ENCODE results near the gene ERG28. TPM values are rescaled to one million over a fixed set of nuclear protein-coding genes. Genes with fewer than 3 reads are reported as not detected.

The ERG28 gene
- polyA plus RNA-seq, 3 donors, result 1.6 to 8.2 (median 5.7) TPM

GRCh38 chr14:75655235-75655634 lies 5.4 kb downstream of the ERG28 start:
- no peak overlapping the region for H3K27ac ChIP-seq (ENCODE audit: low read depth in 1 of 2, low read length in 2 of 2)
- H3K9me3 Mint-ChIP-seq, result no peaks in the 10 kb centered on the region
- peaks cover 3 to 5% of the 10 kb centered on the region in 2 donors for H3K4me1 ChIP-seq (ENCODE audit: control insufficient read depth in 1 of 2, insufficient read depth in 2 of 2, low read length in 2 of 2)
- DNase-seq, result no peak
- 0% methylated on average over 1 of the region's 1 CpG for WGBS (ENCODE audit: insufficient coverage)
- no peaks in the 10 kb centered on the region for H3K79me2 ChIP-seq (ENCODE audit: insufficient read depth, low read length)
- peaks cover 10% of the 10 kb centered on the region for H3K4me1 Mint-ChIP-seq
- no peak overlapping the region for H3K4me3 ChIP-seq (replicated peaks in 1 of 3; ENCODE audit: low read depth in 2 of 3, low read length in 3 of 3)
- no peak overlapping the region for H3K4me2 ChIP-seq (replicated peaks; ENCODE audit: extremely low read depth, low read length, poor library complexity, severe bottlenecking)
- TF ChIP-seq CTCF (IDR thresholded peaks at IDR 0.05), result no peak
- no peaks in the 10 kb centered on the region for H3K27me3 Mint-ChIP-seq (ENCODE audit: low read depth in 3 of 3)
- no peak overlapping the region for H3K4me3 Mint-ChIP-seq
- H4K20me1 ChIP-seq (ENCODE audit: insufficient read depth, low read length), result no peaks in the 10 kb centered on the region
- no peak overlapping the region for H2AFZ ChIP-seq (ENCODE audit: insufficient read depth, low read depth, low read length, poor library complexity, severe bottlenecking)
- no peaks in the 10 kb centered on the region for H3K27me3 ChIP-seq (ENCODE audit: control insufficient read depth in 2 of 2, insufficient read depth in 2 of 2, low read length in 2 of 2)
- no peak overlapping the region for H3K27ac Mint-ChIP-seq
- no peak overlapping the region for H3K9ac ChIP-seq (ENCODE audit: insufficient read depth, low read length, poor library complexity, severe bottlenecking)
- H3K9me3 ChIP-seq (replicated peaks in 1 of 2; ENCODE audit: control insufficient read depth in 1 of 2, insufficient read depth in 1 of 2, low read length in 2 of 2), result no peaks in the 10 kb centered on the region
- H3K36me3 ChIP-seq (replicated peaks in 1 of 2; ENCODE audit: control insufficient read depth in 1 of 2, insufficient read depth in 2 of 2, low read length in 2 of 2), result peaks cover 20 to 47% of the 10 kb centered on the region in 2 donors
- H3K36me3 Mint-ChIP-seq, result peaks cover 27 to 54% of the 10 kb centered on the region in 2 donors
- intact Hi-C loops (cut with micrococcal nuclease), result no loop called here

- Histone ChIP-seq H3K4me2 (replicated peaks; ENCODE audit: extremely low read depth, low read length, poor library complexity, severe bottlenecking) (no peak overlapping the region), H4K20me1 (ENCODE audit: insufficient read depth, low read length) (no peaks in the 10 kb centered on the region), H2AFZ (ENCODE audit: insufficient read depth, low read depth, low read length, poor library complexity, severe bottlenecking) (no peak overlapping the region), H3K36me3 (replicated peaks in 1 of 2; ENCODE audit: control insufficient read depth in 1 of 2, insufficient read depth in 2 of 2, low read length in 2 of 2) (peaks cover 27 to 57% of the 10 kb centered on the region in 2 donors), H3K4me3 (replicated peaks in 1 of 3; ENCODE audit: low read depth in 2 of 3, low read length in 3 of 3) (no peak overlapping the region), H3K27ac (ENCODE audit: low read depth in 1 of 2, low read length in 2 of 2) (no peak overlapping the region), H3K27me3 (ENCODE audit: control insufficient read depth in 2 of 2, insufficient read depth in 2 of 2, low read length in 2 of 2) (no peaks in the 10 kb centered on the region), H3K9me3 (replicated peaks in 1 of 2; ENCODE audit: control insufficient read depth in 1 of 2, insufficient read depth in 1 of 2, low read length in 2 of 2) (no peaks in the 10 kb centered on the region), H3K9ac (ENCODE audit: insufficient read depth, low read length, poor library complexity, severe bottlenecking) (no peak overlapping the region), H3K4me1 (ENCODE audit: control insufficient read depth in 1 of 2, insufficient read depth in 2 of 2, low read length in 2 of 2) (no peaks in the 10 kb centered on the region), H3K79me2 (ENCODE audit: insufficient read depth, low read length) (no peaks in the 10 kb centered on the region)
- Mint-ChIP-seq H3K27ac (no peak overlapping the region), H3K4me3 (no peak overlapping the region), H3K36me3 (peaks cover 36 to 64% of the 10 kb centered on the region in 2 donors), H3K27me3 (ENCODE audit: low read depth in 3 of 3) (no peaks in the 10 kb centered on the region), H3K9me3 (no peaks in the 10 kb centered on the region), H3K4me1 (peaks cover 6% of the 10 kb centered on the region)
- peak; percentile 91 for TF ChIP-seq CTCF (IDR thresholded peaks at IDR 0.05)
- DNase-seq, result peak; percentile 60 to 80 (median 74)
- WGBS (ENCODE audit: insufficient coverage), result 25% methylated on average over 4 of the region's 4 CpGs
- intact Hi-C loops (cut with micrococcal nuclease), result loop anchor here (1.0 to 5.0 kb wide), 2 partner anchors 37 to 77 kb away; no protein-coding TSS in a partner anchor
Observed at GRCh38 chr14:75654127-75654732, 6.4 kb downstream of the ERG28 start.
